ENCODE data around the gene LYZL4.

Gene LYZL4

DNA sequence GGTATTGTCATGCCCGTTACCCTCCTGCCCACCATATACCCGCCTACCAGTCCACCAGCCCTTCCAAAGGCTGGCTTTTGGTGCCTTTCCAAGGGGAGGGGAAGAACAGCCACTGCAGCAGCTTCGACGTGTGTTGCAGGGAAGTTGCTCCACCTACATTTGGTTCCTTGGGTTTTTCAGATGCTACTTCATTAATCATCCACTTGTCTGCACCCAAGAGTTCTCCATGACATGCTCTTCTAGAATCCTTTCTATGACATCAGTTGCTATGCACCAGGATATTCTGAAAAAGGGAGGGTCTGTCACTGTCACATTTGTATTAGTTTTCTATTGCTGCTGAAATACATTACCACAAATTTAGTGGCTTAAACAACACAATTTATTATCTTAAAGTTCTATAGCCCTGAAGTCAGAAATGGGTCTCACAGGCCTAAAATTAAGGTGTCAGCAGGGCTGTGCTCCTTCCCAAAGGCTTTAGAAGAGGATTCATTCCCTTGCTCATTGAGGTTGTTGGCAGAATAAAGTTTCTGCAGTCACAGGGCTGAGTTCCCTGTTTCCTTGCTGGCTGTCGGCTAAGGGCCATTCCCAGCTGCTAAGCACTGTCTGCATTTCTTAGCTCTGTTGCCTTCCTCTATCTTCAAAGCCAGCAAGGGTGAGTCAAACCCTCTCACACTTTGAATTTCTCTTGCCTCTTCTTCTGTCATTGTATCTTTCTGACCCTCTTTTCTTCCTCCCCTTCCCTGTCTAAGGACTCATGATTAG lies at the start of gene LYZL4:
TSS of gene LYZL4 (minus strand) at position 241 of the 762 bp plus-strand sequence. CDS start 3,359 bp downstream, outside the sequence.
- DNase-seq: no peak

GRCh38 chr3:42459151-42459550 lies 48.7 kb upstream of the LYZL4 start:
- no peak for DNase-seq

GRCh38 chr3:42456211-42456610 lies 45.8 kb upstream of the LYZL4 start:
- no peak for DNase-seq

- no peak for DNase-seq
Measured at GRCh38 chr3:42451546-42452230, 41.3 kb upstream of the LYZL4 start.

GRCh38 chr3:42451116-42451515 lies 40.7 kb upstream of the LYZL4 start:
- DNase-seq: no peak

GRCh38 chr3:42450567-42450966 lies 40.2 kb upstream of the LYZL4 start:
- no peak for DNase-seq

DNA sequence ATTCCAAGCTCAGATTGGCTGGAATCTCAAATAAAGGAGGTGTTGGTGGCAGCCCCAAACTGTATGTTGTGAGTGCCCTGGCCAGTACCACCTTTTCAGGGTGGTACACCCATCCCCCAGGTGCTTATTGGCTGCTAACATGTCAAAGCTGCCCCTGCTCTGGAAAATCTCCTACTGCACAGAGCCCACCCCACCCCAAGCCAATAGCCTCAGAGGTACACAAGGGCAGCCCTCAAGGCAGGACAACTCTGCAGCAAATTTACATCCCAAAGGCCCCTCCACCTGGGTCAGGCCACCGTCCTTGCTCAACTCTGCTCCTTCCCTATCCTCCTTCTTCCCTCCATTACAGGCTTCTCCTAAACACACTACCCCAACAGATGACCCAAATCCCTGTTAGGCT lies 37.1 kb upstream of the LYZL4 start:
- no peak for DNase-seq

DNA sequence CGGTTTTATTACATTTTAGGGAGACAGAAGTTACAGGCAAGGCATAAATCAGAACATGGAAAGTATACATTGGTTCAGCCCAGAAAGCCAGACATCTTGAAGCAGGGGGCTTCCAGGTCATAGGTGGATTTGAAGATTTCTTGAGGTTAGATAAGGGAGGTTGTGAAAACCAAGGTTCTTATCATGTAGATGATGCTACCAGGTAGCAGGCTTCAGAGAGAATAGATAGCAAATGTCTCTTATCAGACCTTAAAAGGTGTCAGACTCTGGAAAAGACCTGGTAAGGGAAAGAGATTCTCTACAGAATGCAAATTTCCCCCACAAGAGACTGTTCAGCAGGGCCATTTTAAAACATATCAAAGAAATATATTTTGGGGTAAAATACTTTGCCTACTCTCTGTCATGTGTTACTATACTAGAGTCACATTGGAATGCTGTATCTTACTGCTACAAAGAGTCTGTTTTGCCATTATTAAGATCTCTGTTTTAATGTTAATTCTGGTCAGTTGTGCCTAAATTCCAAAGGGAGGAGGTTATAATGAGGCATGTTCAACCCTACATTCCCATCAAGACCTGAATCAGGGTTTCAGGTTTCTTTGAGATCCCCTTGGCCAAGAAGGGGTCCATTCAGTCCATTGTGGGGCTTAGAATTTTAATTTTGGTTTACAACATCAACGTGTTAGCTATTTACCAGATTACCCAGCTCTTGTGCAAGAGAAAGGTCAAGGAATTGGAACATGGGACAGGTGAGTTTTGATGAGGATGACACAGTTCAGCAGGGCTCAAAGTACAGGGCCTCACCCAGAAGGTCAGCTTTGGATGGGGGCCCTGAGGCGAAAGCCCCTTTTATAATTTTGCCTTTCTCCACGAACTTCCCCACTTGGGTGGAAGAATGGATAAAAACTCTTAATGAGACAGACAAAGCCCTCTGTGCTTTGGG lies 36.0 kb upstream of the LYZL4 start:
- no peak for DNase-seq

DNA sequence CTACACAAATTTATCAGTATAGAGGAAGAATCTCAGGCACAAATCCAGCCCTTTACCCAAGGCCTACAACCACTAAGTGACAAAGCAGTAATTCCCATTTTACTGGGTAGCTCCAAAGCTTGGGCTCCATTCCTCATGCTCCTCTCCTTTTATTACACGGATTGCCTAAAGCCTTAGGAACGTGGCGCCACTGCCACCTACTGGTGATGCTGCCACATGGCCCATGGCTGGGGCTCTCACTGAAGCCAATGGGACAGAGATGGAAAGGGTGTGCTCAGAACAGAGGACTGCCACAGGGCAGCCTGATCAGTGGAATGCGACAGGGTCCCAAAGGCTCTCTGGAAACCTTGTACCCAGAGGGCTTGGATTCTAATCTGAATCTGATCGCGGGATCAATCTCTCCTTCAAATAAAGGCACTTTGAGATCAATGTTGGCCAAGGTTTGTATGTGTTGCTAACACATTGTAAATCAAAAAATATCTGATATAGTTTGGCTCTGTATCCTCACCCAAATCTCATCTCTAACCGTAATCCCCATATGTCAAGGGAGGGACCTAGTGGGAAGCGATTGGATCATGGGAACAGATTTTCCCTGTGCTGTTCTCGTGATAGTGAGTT lies 33.5 kb upstream of the LYZL4 start:
- peak; percentile 67 for DNase-seq

DNA sequence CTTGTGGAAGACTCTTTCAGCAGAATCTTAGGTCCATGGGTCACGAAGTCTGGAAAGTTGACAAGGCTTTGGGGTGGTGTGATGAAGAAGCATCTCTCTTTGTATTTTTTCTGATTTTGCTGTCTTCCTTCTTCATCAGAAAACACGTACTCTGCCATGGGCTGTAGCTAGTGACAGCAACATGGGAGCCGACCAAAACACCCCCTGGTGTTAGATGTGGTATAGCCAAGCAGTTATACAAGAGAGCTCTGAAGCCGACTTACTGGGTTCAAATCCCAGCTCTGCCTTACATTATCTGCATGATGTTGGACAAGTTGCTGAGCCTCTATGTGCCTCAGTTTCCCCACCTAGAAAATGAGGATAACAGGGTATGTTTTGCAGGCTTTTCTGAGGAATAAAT lies 32.9 kb upstream of the LYZL4 start:
- no peak for DNase-seq

DNA sequence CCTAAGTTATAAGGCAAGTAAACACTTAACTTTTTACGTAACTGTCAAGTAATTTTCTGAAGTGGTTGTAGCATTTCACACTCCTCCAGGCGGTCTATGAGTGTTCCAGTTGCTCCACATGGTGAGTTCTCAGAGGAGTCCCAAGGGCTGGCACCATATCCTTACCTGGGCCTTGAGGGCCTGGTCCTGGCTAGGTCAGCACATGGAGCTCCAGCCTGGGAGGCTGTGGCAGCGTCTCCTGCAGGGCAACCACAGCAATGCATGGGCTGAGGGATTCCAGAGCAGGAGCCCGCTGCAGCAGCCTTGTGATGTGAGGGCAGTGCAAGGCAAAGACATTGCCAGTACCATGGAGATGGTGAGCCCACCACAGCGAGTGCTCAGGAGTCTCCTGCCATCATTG lies 32.2 kb upstream of the LYZL4 start:
- no peak for DNase-seq

DNA sequence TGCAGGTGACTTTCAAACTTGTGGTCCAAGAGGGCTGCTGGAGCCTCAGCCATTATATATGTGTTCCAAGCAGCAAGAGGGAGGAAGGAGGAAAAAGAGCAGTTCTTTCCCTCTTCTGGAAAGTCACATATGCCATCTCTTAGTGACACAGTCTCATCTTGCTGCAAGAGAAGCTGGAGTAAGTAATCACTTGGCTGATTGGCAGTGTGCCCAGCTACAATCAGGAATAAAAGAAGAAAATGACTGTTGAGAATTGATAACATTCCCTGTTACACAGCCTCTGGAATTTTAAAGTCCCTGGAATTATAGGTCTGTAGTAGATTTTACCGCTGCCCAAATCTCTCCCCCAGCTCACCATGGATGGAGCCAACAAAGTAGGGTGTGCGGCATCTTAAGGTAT lies 31.4 kb upstream of the LYZL4 start:
- DNase-seq: no peak

DNA sequence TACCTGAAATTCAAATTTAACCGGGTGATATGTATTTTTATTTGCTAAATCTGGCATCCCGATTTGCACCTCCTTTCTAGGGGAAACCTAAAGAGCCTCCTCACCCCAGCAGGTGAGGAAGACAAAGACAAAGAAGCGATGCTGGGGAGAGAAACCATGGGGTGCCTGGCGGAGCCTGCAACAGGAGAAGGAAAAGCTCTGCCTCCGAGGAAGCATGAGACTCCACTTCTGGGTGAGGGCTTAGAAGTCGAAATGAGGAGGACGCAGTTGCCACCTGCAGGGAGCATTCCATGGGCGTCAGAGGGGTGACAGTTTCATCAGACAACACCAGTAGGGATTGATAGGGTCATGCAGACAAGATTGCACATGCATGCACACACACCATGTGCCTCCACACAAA lies 30.5 kb upstream of the LYZL4 start:
- DNase-seq: no peak

- no peak for DNase-seq
Measured at GRCh38 chr3:42439261-42440115, 29.1 kb upstream of the LYZL4 start.

DNA sequence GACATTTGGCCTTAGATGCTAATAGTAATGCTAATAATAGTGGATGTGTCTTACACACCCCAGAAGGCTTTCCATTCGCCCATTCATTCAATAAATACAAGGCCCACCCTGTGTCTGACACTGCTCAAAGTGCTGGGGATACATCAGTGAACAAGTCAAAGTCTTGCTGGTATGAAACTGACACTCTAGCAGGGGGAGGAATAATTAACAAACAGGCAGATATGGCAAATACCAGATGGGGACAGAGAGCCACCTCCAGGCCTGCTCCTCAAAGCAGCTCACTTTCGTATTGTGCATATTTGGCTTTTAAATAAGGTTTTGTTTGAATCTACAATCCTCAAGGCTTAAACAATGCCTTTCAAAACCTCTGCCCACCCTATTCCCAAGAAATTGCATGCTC lies 28.3 kb upstream of the LYZL4 start:
- no peak for DNase-seq

- DNase-seq: no peak
Measured at GRCh38 chr3:42438193-42438592, 27.8 kb upstream of the LYZL4 start.

GRCh38 chr3:42434777-42435380 lies 24.5 kb upstream of the LYZL4 start:
- no peak for DNase-seq

GRCh38 chr3:42432485-42432884 lies 22.1 kb upstream of the LYZL4 start:
- no peak for DNase-seq

DNA sequence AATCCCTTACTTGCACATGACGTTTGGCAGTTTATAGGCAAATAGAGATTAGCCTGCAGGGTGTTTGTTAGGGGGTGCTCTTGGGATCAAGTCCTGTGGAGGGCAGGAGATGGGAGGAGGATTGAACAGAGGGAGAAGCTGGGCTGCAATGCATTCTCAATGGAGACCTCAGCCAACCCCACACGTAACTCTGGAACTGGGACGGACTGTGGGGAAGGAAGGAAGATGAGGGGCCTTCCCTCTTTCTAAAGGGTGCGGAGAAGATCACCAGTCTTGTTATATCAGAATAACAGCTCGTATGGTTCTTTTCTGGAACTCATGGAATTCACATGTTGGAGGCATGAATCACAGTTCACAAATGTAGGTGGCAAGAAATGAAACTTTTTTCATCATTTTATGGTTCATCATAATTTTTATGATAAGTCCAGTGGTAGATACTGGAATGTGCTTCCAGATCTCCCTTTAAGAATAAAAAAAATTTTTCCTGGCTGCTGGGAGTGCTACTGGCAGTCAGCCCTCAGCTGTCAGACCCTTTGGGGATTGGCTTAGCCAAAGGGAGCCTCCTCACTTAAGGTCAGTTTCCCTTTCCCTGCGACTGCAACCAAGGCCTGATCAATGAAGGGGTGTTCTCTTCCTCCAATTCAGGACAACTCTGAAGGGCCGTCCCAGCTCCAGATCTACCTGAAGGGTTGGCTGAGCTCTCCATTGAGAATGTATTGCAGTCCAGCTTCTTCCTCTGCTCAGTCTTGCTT lies 20.5 kb upstream of the LYZL4 start:
- DNase-seq: no peak

- DNase-seq: no peak
Measured at GRCh38 chr3:42428830-42429229, 18.4 kb upstream of the LYZL4 start.
